Measurements from ENCODE around the gene CLEC4G.

CLEC4G gene

DNA sequence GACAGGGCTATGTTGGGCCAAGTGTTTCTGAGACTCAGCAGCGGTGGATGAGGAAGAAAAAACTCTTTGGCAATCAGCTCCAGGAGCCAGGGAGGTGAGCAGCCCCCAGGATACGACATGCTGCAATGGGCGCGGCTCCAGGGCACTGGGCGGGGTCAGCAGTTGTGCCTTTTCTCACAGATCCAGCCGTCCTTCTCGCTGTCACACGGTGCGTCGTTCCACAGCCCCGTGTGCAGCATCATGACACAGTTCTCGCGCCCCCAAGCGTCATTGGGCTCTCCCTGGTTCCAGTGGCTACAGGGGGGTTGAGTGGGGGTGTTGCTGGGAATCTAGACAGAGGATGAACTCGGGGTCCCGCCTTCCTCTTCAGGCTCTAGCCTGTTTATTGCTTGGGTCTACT is 2.7 kb downstream of the CLEC4G start:
- DNase-seq (ENCODE audit: low read depth, low spot score): no peak

DNA sequence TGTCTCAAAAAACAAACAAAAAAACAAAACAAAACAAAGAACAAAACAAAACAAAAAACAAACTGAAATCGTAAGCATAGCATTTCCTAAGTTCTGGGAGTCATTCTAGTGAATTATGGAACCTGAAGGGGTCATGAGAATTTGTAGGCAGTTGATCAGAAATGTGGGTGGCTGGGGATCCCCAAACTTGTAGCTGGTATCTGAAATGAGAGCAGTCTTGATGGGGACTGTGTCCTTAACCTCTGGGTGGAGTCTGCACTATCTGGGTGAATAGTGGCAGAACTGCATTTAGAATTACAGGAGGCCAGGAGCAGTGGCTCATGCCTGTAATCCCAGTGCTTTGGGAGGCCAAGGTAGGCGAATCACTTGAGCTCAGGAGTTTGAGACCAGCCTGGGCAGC is 6.1 kb downstream of the CLEC4G start:
- no peak for DNase-seq (ENCODE audit: low read depth, low spot score)

DNA sequence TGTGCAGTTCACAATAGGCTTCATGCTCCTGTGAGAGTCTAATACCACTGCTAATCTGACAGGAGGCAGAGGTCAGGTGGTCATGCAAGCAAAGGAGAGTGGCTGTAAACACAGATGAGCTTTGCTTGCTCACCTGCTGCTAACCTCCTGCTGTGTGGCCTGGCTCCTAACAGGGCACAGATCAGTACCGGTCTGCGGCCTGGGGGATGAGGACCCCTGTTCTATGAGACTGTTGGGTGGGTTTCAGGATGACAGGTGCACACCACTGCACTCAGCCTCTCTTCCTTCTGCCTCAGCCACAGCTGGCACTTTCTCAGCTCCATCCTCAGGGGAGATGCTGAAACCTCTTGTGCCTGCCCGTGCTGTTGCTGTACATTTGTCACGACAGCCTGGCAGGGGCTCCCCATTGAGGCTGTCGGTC is 9.7 kb downstream of the CLEC4G start:
- DNase-seq (ENCODE audit: low read depth, low spot score): no peak

DNA sequence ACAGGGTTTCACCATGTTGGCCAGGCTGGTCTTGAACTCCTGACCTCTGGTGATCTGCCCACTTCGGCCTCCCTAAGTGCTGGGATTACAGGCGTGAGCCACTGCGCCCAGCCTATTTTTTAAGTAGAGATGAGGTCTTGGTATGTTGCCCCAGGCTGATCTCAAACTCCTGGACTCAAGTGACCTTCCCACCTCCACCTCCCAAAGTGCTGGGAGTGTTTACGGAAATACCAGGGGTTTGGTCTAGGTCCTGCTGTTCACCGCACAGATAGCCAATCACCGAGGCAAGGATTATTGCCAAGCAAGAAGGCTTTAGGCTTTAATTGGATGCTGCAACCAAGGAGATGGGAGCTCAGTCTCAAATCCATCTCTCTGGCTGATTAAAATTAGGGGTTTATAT is 11.6 kb downstream of the CLEC4G start:
- no peak for DNase-seq (ENCODE audit: low read depth, low spot score)

DNA sequence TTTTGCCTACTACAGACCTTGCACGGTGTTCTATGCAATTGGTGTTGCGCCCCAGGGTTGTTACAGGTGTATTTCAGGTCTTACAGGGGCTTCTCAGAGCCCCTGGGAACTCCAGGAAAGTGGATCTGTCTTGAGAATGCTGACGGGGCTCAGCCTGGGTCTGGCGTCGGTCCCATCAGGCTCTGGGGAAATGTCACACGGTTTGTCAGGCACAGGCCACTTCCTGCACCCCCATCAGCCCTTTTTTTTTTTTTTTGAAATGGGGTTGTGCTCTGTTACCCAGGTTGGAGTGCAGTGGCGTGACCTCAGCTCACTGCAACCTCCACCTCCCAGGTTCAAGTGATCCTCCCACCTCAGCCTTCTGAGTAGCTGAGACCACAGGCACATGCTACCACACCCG is 13.2 kb downstream of the CLEC4G start:
- no peak for DNase-seq (ENCODE audit: low read depth, low spot score)

DNA sequence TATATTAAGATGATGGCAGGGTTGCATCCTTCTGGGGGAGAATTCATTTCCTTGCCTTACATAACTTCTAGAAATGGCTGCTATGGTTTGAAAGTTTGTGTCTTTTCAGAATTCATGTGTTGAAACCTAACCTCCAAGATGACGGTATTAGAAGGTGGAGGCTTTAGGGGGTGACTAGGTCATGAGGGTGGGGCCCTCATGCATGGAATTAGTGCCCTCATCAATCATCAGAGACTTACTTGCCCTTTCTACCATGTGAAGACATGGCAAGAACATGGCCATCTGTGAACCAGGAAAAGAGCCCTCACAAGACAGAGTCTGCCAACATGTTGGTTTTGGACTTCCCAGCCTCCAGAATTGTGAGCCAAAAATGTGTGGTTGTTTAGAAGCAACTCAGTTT is 15.1 kb downstream of the CLEC4G start:
- DNase-seq (ENCODE audit: low read depth, low spot score): no peak

DNA sequence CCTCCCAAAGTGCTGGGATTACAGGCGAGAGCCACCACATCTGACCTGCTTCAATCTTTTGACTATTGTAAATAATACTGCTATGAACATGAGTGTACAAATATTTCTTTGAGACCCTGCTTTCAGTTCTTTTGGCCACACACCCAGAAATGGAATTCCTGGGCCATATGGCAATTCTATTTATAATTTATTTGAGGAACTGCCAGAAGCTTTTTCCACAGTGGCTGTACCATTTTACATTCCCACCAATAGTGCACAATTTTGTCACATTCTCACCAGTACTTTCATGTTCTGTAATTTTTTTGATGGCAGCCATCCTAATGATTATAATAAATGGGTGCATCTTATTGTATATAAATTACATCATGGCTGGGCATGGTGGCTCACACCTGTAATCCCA is 16.2 kb downstream of the CLEC4G start:
- DNase-seq (ENCODE audit: low read depth, low spot score): no peak

DNA sequence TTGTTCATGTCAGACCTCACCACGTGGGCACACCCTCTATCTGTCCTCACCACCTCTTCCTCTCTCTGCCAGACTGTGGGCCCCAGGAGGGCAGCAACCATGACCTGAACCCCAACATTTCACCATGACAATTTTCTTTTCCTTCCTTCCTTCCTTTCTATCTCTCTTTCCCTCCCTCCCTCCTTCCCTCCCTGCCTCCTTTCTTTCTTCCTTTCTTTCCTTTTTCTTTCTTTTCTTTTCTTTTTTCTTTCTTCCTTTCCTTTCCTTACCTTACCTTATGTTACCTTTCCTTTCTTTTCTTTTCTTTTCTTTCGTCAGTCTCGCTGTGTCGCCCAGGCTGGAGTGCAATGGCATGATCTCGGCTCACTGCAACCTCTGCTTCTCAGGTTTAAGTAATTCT is 21.3 kb downstream of the CLEC4G start:
- no peak for DNase-seq (ENCODE audit: low read depth, low spot score)

DNA sequence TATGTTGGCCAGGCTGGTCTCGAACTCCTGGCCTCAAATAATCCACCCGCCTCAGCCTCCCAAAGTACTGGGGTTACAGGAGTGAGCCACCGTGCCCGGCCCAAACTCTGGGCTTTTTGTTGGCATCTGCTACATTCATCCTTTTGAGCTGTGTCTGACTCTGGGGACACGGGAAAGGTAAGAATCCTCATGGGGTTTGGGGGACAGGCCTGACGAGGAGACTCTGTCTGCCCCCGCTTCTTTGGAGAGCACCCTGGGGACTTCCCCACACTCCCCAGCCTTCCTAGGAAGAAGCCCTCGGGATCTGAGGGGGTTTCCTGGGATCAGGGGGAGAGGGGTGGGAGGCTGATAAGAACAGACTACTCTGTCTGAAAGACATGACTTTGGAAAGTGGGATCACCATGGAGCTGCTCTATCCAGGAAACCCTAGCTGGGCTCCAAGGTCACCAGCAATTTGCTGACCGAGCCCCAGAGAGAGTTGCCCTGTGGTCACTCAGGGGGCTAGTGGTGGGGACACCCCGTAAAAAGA is 21.9 kb downstream of the CLEC4G start:
- DNase-seq (ENCODE audit: low read depth, low spot score): no peak

DNA sequence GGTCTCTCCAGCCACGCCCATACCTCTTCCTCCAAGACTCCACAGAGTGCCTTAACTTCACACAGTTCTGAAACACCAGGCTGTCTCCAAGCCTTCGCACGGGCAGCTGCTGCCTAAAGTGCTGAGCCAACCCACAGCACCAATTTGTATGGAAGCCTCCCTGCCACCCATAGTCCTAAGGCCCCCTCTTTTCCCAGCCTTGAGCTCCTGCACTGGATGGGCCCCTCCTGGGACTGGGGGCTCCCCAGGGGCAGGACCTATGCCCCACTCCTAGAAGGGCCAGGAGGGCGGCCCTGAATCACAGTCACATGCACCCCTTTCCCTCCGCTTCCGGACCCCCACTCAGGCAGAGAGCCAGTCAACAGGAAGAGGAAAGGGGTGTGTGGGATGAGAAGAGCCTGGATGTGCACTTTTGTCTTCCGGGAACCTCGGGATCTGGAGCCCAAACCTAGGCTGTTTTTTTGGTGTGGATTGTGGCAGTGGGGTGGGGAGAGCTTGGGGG is 24.9 kb downstream of the CLEC4G start:
- DNase-seq (ENCODE audit: low read depth, low spot score): no peak

DNA sequence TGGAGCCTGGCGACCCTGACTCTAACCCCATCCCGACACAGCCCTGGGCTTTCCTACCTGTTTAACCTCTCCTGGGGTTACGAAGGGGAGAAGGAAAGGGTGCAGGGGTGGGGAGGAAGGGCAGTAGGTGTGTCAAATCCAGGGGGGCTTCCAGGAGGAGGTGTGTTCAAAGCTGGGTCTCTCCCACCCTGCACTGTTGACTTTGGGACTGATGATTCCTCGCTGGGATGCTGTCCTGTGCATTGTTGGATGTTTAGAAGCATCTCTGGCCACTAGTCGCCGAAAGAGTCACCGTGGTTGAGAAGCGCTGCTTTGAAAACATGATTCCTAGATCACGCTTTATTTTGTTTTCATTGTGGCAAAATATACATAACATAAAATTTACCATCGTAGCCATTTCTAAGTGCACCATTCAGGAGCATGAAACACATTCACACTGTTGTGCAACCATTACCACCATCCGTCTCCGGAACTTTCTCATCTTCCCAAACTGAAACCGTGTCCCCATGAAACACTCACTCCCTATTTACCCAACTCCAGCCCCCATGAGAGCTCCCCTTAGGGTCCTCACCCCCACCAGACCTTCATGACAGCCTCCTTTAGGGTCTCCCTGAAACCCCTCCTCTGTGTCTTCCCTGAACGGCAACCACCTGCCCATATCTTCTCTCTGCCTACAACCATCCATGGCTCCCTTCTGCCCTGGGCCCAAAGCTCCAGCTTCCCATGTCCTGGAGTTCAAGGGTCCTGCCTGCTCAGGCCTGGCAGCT is 25.5 kb downstream of the CLEC4G start:
- no peak for DNase-seq (ENCODE audit: low read depth, low spot score)

DNA sequence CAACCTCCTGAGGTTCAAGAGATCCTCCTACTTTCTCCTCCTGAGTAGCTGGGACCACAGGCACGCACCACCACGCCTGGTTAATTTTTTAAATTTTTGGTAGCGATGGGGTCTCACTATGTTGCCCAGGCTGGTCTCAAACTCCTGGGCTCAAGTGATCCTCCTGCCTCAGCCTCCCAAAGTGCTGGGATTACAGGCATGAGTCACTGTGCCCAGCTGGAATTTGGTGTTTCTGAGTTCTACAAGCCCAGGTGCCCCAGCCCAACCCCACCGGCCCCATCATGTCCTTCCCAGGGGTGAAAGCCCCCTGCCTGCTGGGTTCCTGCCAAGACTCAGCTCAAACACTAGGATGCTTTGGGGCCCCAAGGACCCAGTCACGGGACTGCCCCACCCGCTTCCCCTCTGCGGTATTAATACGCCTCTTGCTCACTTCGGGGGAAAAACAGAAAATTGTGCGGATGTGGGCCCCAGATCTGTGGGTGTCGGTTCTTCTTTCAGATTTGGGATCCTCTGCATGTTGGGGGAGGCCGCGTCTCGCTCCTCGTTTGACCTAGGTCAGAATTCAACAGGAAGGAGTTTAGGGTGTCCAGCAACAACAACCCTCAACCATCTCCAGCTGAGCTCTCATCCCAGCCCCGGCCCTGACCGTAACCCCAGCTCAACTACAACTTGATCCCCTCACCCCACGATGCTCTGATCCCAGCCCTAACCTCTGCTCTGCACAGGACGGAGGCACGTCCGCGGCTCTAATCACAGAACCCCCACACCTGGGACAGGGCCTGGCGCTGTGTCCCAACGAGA is 26.3 kb downstream of the CLEC4G start:
- DNase-seq (ENCODE audit: low read depth, low spot score): no peak

DNA sequence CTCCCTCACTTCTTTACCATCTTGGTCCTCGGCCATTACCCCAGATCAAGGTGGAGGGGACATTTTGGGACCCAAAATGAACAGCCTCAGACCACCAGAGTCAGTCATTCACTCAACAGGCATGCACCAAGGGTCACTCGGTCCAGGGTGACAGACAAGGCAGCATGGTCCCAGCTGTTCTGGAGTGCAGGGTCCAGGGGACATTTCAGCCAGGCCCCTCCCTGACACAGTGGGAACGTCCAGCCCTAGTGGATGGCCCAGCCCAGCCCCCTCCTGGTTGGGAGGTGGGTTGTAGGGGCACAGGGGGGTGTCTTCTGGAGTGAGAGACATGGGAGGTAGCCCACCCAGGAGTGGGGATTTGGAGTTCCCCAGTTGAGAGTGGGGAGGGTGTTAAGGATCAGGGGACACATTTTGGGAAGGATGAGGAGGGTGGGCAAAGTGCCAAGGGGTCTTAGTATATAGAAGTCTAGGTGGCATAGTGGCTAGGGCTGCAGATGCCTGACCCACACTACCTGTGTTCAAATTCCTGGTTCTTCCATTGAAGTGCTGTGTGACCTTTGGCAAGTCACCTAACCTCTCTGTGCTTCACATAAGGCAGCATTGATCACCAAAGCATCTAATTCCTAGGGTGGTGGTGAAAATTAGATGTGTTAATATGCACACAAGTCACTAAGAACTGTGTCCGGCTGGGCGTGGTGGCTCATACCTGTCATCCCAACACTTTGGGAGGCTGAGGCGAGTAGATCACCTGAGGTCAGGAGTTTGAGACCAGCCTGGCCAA is 27.4 kb downstream of the CLEC4G start:
- DNase-seq (ENCODE audit: low read depth, low spot score): no peak

DNA sequence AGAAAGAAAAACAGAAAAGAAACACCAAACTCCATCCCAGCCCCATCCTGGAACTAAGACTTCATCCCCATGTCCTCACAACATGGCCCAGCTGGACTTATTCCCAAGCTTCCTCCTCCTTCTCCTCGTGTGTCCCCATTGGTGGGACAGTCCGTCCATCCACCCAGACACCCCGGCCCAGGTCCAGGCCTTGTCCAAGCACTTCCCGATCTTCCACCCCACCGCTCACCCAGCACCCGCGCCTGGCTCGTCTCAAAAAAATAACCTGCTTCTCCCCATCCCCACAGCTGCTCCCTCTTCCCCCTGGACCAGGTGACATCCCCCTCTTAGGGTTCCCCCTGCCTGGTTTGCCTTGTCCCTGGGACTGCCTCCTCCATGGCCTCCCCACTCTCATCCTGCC is 28.6 kb downstream of the CLEC4G start:
- no peak for DNase-seq (ENCODE audit: low read depth, low spot score)

DNA sequence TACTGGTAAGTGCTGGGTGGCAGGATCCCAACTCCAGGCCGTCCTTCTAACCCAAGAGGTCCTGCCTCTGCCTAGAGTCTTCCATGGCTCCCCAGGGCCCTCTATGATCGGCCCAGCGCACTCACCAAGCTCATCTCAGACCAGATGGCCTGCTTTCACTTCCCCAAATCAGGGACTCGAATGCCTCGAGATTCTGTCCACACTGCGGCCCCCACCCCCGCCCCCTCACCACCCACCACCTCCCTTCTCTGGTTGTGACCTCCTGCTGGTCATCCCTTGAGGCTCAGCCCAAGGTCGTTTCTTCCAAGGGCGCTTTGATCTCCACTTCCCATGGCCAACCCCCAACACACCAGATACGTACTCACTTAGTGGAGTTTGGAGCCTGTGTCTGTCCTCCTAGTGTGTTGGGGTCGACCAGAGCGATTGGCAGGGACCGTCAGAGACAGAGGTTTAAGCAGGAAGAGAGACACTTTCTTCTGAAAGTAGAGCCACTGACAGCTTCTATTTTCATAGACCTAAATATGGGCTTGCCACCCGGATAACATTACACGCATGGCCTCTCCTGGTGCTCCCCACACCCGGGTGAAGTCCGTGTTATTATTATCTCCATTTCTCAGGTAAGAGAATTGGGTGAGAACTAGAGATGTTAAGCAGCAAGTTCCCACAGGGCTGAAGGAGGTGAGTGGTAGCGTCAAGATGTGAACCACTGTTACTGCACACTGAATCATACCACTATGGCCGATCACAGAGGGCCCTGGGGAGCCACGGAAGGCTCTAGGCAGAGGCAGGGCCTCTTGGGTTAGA is 30.1 kb downstream of the CLEC4G start, which contains the start of gene FCER2:
FCER2 (minus strand) TSS at position 478 of the 804 bp plus-strand sequence. CDS start 2,371 bp downstream, outside the sequence.
- no peak for DNase-seq (ENCODE audit: low read depth, low spot score)

DNA sequence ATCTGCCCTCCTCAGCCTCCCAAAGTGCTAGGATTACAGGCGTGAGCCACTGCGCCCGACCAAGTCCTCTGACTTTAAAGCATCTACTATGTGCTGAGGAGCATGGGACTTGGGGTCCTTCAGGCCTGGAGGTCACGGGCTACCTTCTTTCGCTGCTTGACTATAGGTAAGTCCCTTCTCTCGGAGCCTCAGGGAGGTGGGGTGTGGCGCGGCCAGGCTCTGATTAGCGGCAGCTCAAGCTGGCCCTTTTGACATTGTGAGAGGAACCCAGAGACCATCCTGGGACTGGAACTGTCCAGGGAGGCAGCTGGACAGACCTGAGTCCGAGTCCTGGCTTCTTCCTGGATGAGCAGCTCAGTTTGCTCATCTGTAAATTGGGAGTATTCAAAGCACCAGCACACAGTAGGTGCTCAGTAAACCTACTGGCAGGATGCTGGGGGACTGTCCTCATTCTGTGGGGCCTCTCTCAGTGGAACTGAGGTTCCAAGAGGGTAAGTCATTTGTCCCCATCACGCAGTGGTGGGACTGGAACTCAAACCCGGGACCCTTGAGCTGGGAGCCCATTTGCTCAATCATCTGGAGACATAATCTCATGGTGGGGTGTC is 30.8 kb downstream of the CLEC4G start:
- no peak for DNase-seq (ENCODE audit: low read depth, low spot score)

DNA sequence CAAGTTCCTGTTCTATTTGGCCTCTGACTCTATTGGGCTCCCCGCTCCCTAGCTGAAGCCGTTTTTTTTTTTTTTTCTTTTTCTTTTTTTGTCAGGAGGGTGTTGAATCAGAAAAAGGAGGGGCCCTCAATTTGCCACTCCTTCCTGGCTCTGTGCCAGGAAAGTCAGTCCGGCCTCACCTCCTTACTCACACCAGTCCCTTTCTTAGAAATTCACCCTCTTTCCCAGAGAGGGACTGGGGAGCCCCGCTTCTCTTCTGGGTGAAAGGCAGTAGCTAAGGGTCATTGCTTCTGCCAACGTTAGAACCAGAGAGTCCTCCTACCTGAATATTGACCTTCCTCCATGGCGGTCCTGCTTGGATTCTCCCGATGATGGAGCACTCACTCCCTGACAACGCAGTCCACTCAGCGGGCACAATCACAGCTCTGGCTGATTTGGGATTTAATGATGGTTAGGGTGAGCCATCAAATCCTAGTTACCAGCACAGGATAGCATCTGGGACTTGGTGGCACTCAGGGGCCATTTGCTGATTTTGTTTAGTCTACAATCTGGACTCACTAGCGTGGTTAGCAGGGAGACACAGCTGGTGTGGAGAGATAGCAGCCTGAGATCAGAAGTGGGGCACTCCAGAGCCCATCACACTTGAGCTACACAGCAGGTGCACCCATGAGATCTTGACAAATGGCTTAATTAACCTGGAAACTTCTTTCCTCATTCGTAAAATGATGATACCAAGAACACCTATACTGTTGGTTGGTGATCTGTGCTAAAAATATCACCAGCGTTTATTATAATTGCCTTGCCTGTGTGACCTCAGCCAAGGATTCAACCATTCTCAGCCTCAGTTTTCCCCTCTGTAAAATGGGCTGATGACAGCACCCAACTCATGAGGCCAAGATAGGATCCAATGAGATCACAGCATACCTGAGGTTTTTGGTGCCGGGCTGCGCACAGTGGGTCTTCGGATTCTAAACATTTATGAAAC is 32.2 kb downstream of the CLEC4G start:
- no peak for DNase-seq (ENCODE audit: low read depth, low spot score)

DNA sequence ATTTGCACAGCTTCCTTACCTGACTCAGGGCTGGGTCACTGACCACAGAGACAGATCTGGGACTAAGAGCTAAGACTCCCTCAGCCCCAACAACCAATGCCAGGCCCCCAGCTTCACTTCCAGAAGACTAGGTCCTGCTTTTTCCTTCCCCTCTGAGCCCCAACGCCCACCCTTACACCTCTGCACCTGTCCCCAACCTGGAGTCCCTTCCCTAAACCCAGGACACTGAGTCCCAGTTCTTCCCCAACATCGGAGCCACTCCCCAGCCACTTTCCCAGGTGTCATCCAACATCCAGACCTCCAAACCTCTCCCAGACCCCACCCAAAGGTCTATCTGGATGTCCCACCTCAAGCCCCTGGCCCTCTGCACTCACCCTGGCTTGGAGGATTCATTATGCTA is 32.9 kb downstream of the CLEC4G start:
- DNase-seq (ENCODE audit: low read depth, low spot score): no peak

DNA sequence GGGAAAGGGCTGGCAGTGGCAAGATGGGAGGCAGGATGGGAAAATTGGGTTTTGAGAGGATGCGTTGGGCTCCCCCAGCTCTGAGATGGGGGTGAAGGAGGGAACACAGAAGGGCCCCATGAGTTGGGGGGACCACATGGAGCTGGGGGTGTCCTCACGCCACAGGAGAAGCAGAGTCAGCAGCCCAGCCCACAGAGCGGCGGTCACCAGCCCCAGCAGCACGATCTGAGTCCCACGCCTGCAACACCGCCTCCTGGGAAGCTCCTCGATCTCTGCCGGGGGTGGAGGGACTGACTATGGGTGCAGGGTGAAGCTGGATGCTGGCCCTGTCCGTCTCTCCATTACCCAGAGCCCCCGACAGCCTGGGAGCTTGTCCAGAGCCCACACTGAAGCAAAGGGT is 33.3 kb downstream of the CLEC4G start:
- DNase-seq (ENCODE audit: low read depth, low spot score): no peak

Data from iPS DF 19.7 (cell line).